GM19238 (cell line): Measurements from ENCODE around the gene STK24.

Experiments used
- DNase-seq: peaks from one replicate; pipeline ENCODE4 v3.0.0; 2011; ENCODE audit warnings: low spot score; ENCODE audit not compliant: insufficient read length

Gene STK24

GRCh38 chr13:98556968-98557631, 19.8 kb downstream of the STK24 start:
- no peak for DNase-seq

- no peak for DNase-seq
Measured at GRCh38 chr13:98556142-98556816, 20.6 kb downstream of the STK24 start.

- DNase-seq = no peak
Measured at GRCh38 chr13:98549728-98550317, 27.1 kb downstream of the STK24 start.

- no peak for DNase-seq
Measured at GRCh38 chr13:98549006-98549727, 27.7 kb downstream of the STK24 start.

- DNase-seq = no peak
Measured at GRCh38 chr13:98548230-98548629, 28.7 kb downstream of the STK24 start.

- DNase-seq = no peak
Measured at GRCh38 chr13:98547455-98547854, 29.5 kb downstream of the STK24 start.

- no peak for DNase-seq
Measured at GRCh38 chr13:98546402-98546801, 30.5 kb downstream of the STK24 start.

GRCh38 chr13:98544104-98544710, 32.7 kb downstream of the STK24 start:
- DNase-seq = no peak

- DNase-seq = no peak
Measured at GRCh38 chr13:98543378-98544103, 33.4 kb downstream of the STK24 start.

GRCh38 chr13:98542568-98543377, 34.1 kb downstream of the STK24 start:
- DNase-seq = peak; percentile 33

GRCh38 chr13:98541701-98542203, 35.2 kb downstream of the STK24 start:
- no peak for DNase-seq

GRCh38 chr13:98541191-98541590, 35.7 kb downstream of the STK24 start:
- DNase-seq = no peak

- no peak for DNase-seq
Measured at GRCh38 chr13:98540476-98540875, 36.4 kb downstream of the STK24 start.

- no peak for DNase-seq
Measured at GRCh38 chr13:98539666-98540065, 37.2 kb downstream of the STK24 start.

- DNase-seq = no peak
Measured at GRCh38 chr13:98538876-98539275, 38.0 kb downstream of the STK24 start.

GRCh38 chr13:98537740-98538139, 39.2 kb downstream of the STK24 start:
- no peak for DNase-seq

GRCh38 chr13:98537306-98537705, 39.6 kb downstream of the STK24 start:
- no peak for DNase-seq

GRCh38 chr13:98536729-98537128, 40.2 kb downstream of the STK24 start:
- no peak for DNase-seq

GRCh38 chr13:98535501-98536354, 41.2 kb downstream of the STK24 start:
- DNase-seq = no peak
